ENCODE measurements around the gene MKLN1. TPM values are rescaled to one million over a fixed set of nuclear protein-coding genes. Genes with fewer than 3 reads are reported as not detected.
A peak's percentile ranks its signal among the peaks of the same experiment; 100 is the strongest.
"Not testable (repeated sequence)": the region's sequence is repeated elsewhere in the genome, so short reads cannot be mapped to it uniquely, and the experiment has no call there.

Gene MKLN1
- total RNA-seq, 1 donor from 2014 or later: 32.9 TPM

DNA sequence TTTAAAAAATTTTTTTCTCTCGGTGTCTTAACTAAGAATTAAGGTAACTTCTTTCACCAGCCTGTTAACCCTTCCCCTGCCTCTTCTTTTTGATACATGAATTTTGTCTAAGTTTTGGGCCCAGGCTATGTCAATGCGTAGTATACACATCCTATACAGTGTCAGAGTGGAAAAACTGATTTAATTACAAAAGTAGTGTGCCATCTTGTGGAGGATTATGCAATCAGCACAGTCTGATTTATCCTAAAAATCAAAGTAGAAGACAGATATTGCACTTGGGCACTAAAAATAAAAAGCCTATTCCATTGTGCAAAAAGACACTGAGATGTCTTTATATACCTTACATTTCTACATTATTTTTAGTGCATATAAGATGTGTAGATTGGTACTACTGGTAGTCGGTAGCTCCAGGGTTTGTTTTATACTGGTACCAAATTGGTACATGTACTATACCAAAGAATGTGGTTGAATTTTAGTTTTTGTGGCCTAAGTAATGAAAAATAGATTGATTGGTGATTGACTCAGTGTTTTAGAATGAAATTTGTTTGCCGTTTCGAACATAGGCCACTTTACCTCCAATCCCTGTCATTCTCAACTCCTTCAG is 96.6 kb downstream of the MKLN1 start:
- no peaks in the 10 kb centered on the region for H3K27me3 ChIP-seq (ENCODE audit: control insufficient read depth in 3 of 3, insufficient read depth in 3 of 3, low read length in 3 of 3)
- no peaks in the 10 kb centered on the region for H3K9me3 ChIP-seq (ENCODE audit: control insufficient read depth in 3 of 3, low read length in 3 of 3)
- peaks cover 4 to 17% (median 5%) of the 10 kb centered on the region in 3 donors for H3K4me1 ChIP-seq (ENCODE audit: control insufficient read depth in 3 of 3, insufficient read depth in 3 of 3, low read length in 3 of 3)
- H3K27ac ChIP-seq (ENCODE audit: low read depth, low read length): no peak overlapping the region
- no peak overlapping the region for H3K9ac ChIP-seq (ENCODE audit: low read depth in 1 of 3, low read length in 3 of 3)
- H3K4me3 ChIP-seq (ENCODE audit: low read length in 3 of 3): no peak overlapping the region
- H3K36me3 ChIP-seq (ENCODE audit: control insufficient read depth in 3 of 3, insufficient read depth in 3 of 3, low read length in 3 of 3): peaks cover 0 to 2% (median 0%) of the 10 kb centered on the region in 3 donors

DNA sequence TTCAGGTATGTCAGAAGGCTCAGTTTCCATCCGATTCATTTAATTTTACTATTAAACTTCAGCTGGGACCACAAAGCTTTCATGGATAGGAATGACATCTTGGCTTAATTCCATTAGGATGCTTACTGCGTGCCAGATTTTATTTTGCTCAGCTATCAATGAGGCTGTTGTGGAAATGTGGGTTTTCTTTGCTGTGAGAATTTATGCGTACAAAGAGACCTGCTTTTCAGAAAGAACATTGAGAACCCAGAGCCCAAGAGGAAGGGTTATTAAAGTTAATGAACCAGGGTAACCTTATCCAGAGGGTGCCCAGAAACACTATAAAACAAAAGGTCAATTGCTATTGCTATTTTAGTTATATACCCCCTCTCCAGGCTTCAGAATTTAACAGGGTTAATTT is 98.3 kb downstream of the MKLN1 start:
- H3K4me1 ChIP-seq (ENCODE audit: control insufficient read depth in 3 of 3, insufficient read depth in 3 of 3, low read length in 3 of 3): peaks cover 8 to 17% (median 12%) of the 10 kb centered on the region in 3 donors
- no peaks in the 10 kb centered on the region for H3K9me3 ChIP-seq (ENCODE audit: control insufficient read depth in 3 of 3, low read length in 3 of 3)
- H3K4me3 ChIP-seq (ENCODE audit: low read length in 3 of 3): no peak overlapping the region
- no peak overlapping the region for H3K27ac ChIP-seq (ENCODE audit: low read depth, low read length)
- H3K36me3 ChIP-seq (ENCODE audit: control insufficient read depth in 3 of 3, insufficient read depth in 3 of 3, low read length in 3 of 3): peaks cover 4 to 5% (median 5%) of the 10 kb centered on the region in 3 donors
- H3K27me3 ChIP-seq (ENCODE audit: control insufficient read depth in 3 of 3, insufficient read depth in 3 of 3, low read length in 3 of 3): no peaks in the 10 kb centered on the region
- H3K9ac ChIP-seq (ENCODE audit: low read depth in 1 of 3, low read length in 3 of 3): peak overlapping the region in 1 of 3 donors; percentile 34

DNA sequence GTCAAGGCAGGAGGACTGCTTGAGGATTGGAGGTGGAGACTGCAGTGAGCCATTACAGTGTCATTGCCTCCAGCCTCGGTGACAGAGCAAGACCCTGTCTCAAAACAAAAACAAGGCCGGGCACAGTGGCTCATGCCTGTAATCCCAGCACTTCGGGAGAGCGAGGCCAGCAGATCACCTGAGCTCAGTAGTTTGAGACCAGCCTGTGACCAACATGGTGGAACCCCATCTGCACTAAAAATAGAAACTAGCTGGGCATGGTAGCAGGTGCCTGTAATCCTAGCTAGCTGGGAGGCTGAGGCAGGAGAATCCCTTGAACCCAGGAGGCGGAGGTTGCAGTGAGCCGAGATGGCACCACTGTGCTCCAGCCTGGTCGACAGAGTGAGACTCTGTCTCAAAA is 103.2 kb downstream of the MKLN1 start:
- peak overlapping the region; percentile 55 for H3K27ac ChIP-seq (ENCODE audit: low read depth, low read length)
- not testable (repeated sequence) for H3K27me3 ChIP-seq (ENCODE audit: control insufficient read depth in 3 of 3, insufficient read depth in 3 of 3, low read length in 3 of 3); H3K9me3 ChIP-seq (ENCODE audit: control insufficient read depth in 3 of 3, low read length in 3 of 3); H3K36me3 ChIP-seq (ENCODE audit: control insufficient read depth in 3 of 3, insufficient read depth in 3 of 3, low read length in 3 of 3); H3K9ac ChIP-seq (ENCODE audit: low read depth in 1 of 3, low read length in 3 of 3); H3K4me3 ChIP-seq (ENCODE audit: low read length in 3 of 3)
- H3K4me1 ChIP-seq (ENCODE audit: control insufficient read depth in 3 of 3, insufficient read depth in 3 of 3, low read length in 3 of 3): peaks cover 4 to 12% (median 7%) of the 10 kb centered on the region in 3 donors

DNA sequence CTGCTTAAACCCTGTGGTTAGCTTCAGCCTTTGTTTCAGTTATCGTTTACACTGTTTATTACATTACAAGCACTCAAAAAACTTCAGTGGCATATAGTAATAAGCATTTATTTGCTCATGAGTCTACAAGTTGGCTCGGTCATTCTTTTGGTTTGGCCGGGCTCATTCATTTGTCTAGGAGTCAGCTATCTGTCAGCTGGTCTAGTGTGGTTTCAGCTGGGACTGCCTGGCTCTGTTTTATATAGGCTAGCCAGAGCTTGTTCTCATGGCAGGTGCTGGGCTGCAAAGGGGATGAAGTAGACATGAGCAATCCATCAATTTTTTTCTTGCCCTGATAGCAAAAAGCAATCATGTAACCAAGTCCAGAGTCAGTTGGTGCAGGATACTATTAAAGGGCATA is 103.6 kb downstream of the MKLN1 start:
- Histone ChIP-seq H3K9ac (ENCODE audit: low read depth in 1 of 3, low read length in 3 of 3) (no peak overlapping the region), H3K4me1 (ENCODE audit: control insufficient read depth in 3 of 3, insufficient read depth in 3 of 3, low read length in 3 of 3) (peaks cover under 1 to 9% (median 7%) of the 10 kb centered on the region in 3 donors), H3K36me3 (ENCODE audit: control insufficient read depth in 3 of 3, insufficient read depth in 3 of 3, low read length in 3 of 3) (peaks cover 4 to 5% (median 5%) of the 10 kb centered on the region in 3 donors), H3K9me3 (ENCODE audit: control insufficient read depth in 3 of 3, low read length in 3 of 3) (no peaks in the 10 kb centered on the region), H3K27me3 (ENCODE audit: control insufficient read depth in 3 of 3, insufficient read depth in 3 of 3, low read length in 3 of 3) (no peaks in the 10 kb centered on the region), H3K27ac (ENCODE audit: low read depth, low read length) (peak overlapping the region; percentile 55), H3K4me3 (ENCODE audit: low read length in 3 of 3) (no peak overlapping the region)

DNA sequence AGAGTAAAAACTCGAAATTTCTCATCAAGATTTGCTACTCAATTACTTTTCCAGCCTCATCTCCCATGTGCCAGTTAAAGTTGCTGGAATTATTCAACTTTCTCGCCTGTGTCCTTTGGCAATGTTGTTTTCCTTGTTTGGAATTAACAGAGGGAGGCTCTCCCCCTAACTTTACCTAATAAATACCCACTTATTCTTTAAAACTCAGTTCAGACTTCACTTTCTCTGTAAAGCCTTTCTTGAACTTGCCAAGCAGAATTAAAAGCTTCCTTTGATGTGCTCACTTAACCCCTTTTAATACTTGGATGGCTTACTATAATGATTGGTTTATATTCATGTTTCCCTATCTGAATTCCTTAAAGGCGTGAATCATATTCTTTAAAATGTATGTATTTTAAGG is 104.1 kb downstream of the MKLN1 start:
- no peak overlapping the region for H3K27ac ChIP-seq (ENCODE audit: low read depth, low read length)
- H3K4me1 ChIP-seq (ENCODE audit: control insufficient read depth in 3 of 3, insufficient read depth in 3 of 3, low read length in 3 of 3): peaks cover 0 to 9% (median 7%) of the 10 kb centered on the region in 3 donors
- peaks cover 4 to 5% (median 5%) of the 10 kb centered on the region in 3 donors for H3K36me3 ChIP-seq (ENCODE audit: control insufficient read depth in 3 of 3, insufficient read depth in 3 of 3, low read length in 3 of 3)
- H3K4me3 ChIP-seq (ENCODE audit: low read length in 3 of 3): no peak overlapping the region
- no peak overlapping the region for H3K9ac ChIP-seq (ENCODE audit: low read depth in 1 of 3, low read length in 3 of 3)
- no peaks in the 10 kb centered on the region for H3K27me3 ChIP-seq (ENCODE audit: control insufficient read depth in 3 of 3, insufficient read depth in 3 of 3, low read length in 3 of 3)
- no peaks in the 10 kb centered on the region for H3K9me3 ChIP-seq (ENCODE audit: control insufficient read depth in 3 of 3, low read length in 3 of 3)

DNA sequence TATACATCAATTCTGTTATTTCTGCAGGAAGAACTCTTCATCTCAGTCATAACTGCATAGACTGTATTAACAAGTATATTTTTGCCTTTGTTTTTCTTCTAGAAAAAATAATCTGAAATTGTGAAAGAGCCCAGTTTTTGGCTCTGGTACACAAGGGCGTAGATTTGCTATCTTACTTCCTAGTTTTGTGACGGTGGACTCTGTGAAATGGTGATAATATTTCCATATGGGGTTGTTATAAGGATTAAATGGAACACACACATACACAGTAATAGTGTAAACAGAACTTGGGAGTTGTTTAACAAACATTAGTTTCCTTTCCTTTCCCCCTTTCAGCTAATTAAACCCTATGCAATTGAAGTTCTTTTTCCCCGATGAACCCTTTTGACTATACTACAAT is 108.7 kb downstream of the MKLN1 start:
- no peak overlapping the region for H3K9ac ChIP-seq (ENCODE audit: low read depth in 1 of 3, low read length in 3 of 3)
- peaks cover 5 to 10% (median 6%) of the 10 kb centered on the region in 3 donors for H3K36me3 ChIP-seq (ENCODE audit: control insufficient read depth in 3 of 3, insufficient read depth in 3 of 3, low read length in 3 of 3)
- no peak overlapping the region for H3K27ac ChIP-seq (ENCODE audit: low read depth, low read length)

DNA sequence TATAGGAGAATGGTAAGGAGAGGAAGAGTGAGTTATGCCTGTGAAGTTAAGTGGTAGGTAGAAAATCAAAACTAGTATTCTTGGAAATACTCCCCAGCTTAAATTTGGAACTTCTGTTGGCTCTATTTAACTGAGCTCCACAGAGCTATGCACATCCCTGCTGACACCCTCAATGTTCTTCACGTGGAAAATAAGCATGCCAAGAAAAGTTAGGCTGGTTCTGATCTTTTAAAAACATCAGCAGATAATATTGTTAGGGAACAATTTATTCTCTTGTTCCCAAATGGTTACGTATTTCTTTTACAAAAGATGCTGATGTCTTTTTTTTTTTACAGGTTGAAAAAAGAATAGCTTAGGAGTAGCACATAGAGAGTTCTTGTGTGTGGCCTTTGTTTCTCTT is 111.3 kb downstream of the MKLN1 start:
- Histone ChIP-seq H3K9me3 (ENCODE audit: control insufficient read depth in 3 of 3, low read length in 3 of 3) (no peaks in the 10 kb centered on the region), H3K27me3 (ENCODE audit: control insufficient read depth in 3 of 3, insufficient read depth in 3 of 3, low read length in 3 of 3) (no peaks in the 10 kb centered on the region), H3K9ac (ENCODE audit: low read depth in 1 of 3, low read length in 3 of 3) (no peak overlapping the region), H3K4me3 (ENCODE audit: low read length in 3 of 3) (no peak overlapping the region), H3K27ac (ENCODE audit: low read depth, low read length) (no peak overlapping the region), H3K4me1 (ENCODE audit: control insufficient read depth in 3 of 3, insufficient read depth in 3 of 3, low read length in 3 of 3) (no peaks in the 10 kb centered on the region), H3K36me3 (ENCODE audit: control insufficient read depth in 3 of 3, insufficient read depth in 3 of 3, low read length in 3 of 3) (peaks cover 5 to 10% (median 6%) of the 10 kb centered on the region in 3 donors)

More for the DNA sequence above, 108.7 kb downstream of the MKLN1 start:
- Histone ChIP-seq H3K27me3 (ENCODE audit: control insufficient read depth in 3 of 3, insufficient read depth in 3 of 3, low read length in 3 of 3) (no peaks in the 10 kb centered on the region), H3K9me3 (ENCODE audit: control insufficient read depth in 3 of 3, low read length in 3 of 3) (no peaks in the 10 kb centered on the region), H3K4me3 (ENCODE audit: low read length in 3 of 3) (no peak overlapping the region), H3K4me1 (ENCODE audit: control insufficient read depth in 3 of 3, insufficient read depth in 3 of 3, low read length in 3 of 3) (peaks cover 0 to under 1% (median 0%) of the 10 kb centered on the region in 3 donors)

DNA sequence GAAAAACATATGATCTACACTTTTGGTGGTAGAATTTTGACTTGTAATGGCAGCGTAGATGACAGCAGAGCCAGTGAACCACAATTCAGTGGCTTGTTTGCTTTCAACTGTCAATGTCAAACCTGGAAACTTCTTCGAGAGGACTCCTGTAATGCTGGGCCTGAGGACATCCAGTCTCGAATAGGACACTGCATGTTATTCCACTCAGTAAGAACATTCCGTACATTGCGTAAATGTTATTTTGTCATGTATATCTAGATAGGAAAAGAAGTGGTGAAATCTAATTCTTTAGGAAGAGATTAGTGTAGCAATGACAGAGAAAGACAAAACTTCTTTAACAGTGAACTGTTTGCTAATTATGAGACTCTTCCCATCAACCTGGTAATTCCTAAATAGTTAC is 115.8 kb downstream of the MKLN1 start:
- H3K36me3 ChIP-seq (ENCODE audit: control insufficient read depth in 3 of 3, insufficient read depth in 3 of 3, low read length in 3 of 3): peaks cover 0 to 19% (median 7%) of the 10 kb centered on the region in 3 donors
- H3K4me3 ChIP-seq (ENCODE audit: low read length in 3 of 3): no peak overlapping the region
- no peak overlapping the region for H3K9ac ChIP-seq (ENCODE audit: low read depth in 1 of 3, low read length in 3 of 3)
- H3K4me1 ChIP-seq (ENCODE audit: control insufficient read depth in 3 of 3, insufficient read depth in 3 of 3, low read length in 3 of 3): no peaks in the 10 kb centered on the region
- H3K27ac ChIP-seq (ENCODE audit: low read depth, low read length): no peak overlapping the region
- H3K27me3 ChIP-seq (ENCODE audit: control insufficient read depth in 3 of 3, insufficient read depth in 3 of 3, low read length in 3 of 3): no peaks in the 10 kb centered on the region
- H3K9me3 ChIP-seq (ENCODE audit: control insufficient read depth in 3 of 3, low read length in 3 of 3): no peaks in the 10 kb centered on the region

DNA sequence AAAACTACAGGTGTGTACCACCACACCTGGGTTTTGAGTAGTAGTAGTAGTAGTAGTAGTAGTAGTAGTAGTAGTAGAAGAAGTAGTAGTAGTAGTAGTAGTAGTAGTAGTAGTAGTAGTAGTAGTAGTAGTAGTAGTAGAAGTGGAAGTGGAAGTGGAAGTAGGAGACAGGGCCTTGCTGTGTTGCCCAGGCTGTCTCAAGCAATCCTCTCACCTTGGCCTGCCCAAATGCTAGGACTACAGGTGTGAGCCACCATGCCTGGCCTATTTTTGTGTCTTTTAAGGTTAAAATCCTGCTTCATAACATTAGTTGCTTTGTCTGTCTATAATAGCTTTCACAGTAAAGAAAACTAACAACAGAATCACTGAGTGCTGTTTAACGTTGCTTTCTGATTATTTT is 117.0 kb downstream of the MKLN1 start:
- H3K9ac ChIP-seq (ENCODE audit: low read depth in 1 of 3, low read length in 3 of 3): no peak overlapping the region
- no peaks in the 10 kb centered on the region for H3K9me3 ChIP-seq (ENCODE audit: control insufficient read depth in 3 of 3, low read length in 3 of 3)
- H3K27ac ChIP-seq (ENCODE audit: low read depth, low read length): no peak overlapping the region
- H3K4me1 ChIP-seq (ENCODE audit: control insufficient read depth in 3 of 3, insufficient read depth in 3 of 3, low read length in 3 of 3): no peaks in the 10 kb centered on the region
- no peak overlapping the region for H3K4me3 ChIP-seq (ENCODE audit: low read length in 3 of 3)
- peaks cover 0 to 18% (median 5%) of the 10 kb centered on the region in 3 donors for H3K36me3 ChIP-seq (ENCODE audit: control insufficient read depth in 3 of 3, insufficient read depth in 3 of 3, low read length in 3 of 3)
- no peaks in the 10 kb centered on the region for H3K27me3 ChIP-seq (ENCODE audit: control insufficient read depth in 3 of 3, insufficient read depth in 3 of 3, low read length in 3 of 3)

DNA sequence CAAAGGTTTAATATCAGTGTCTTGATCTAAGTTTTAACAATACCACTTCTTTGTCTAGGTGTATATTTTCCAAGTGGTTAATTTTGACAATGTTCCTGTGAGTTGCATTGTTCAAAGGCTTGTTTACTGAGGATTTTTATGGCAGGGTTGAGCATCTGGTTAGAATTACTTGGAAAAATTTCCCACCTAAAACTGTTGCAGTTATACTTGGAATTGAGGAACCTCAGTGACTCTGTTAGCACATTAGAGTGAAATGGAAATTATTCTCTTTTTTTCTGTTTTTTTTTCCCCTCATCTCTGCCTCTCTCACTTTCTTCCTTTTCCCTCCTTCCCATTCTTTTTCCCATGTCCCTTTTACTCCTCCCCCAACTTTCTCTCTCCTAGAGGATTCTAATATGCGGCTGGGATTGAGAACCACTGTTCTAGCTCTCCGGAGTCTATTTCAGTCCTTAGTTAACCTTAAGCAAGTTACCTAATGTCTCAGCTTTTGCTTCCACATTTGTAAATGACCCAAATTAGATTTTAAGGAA is 121.8 kb downstream of the MKLN1 start:
- H3K4me3 ChIP-seq (ENCODE audit: low read length in 3 of 3): no peak overlapping the region
- no peak overlapping the region for H3K27ac ChIP-seq (ENCODE audit: low read depth, low read length)
- H3K9me3 ChIP-seq (ENCODE audit: control insufficient read depth in 3 of 3, low read length in 3 of 3): no peaks in the 10 kb centered on the region
- H3K9ac ChIP-seq (ENCODE audit: low read depth in 1 of 3, low read length in 3 of 3): no peak overlapping the region
- H3K36me3 ChIP-seq (ENCODE audit: control insufficient read depth in 3 of 3, insufficient read depth in 3 of 3, low read length in 3 of 3): peaks cover 0 to 20% (median 5%) of the 10 kb centered on the region in 3 donors
- H3K4me1 ChIP-seq (ENCODE audit: control insufficient read depth in 3 of 3, insufficient read depth in 3 of 3, low read length in 3 of 3): no peaks in the 10 kb centered on the region
- H3K27me3 ChIP-seq (ENCODE audit: control insufficient read depth in 3 of 3, insufficient read depth in 3 of 3, low read length in 3 of 3): no peaks in the 10 kb centered on the region

All from skeletal muscle tissue (tissue), 4 donors.